Measurements from ENCODE around the gene EYS. TPM values are rescaled to one million over a fixed set of nuclear protein-coding genes. Genes with fewer than 3 reads are reported as not detected.

The EYS gene
- total and polyA plus RNA-seq, 2 of the 8 experiments (the other 6 are each of a cell fraction or from before 2014, with no cell fraction given), result 0.05 to 0.13 TPM

- no peak for TF ChIP-seq EGR1 (IDR thresholded peaks at IDR 0.05; ENCODE audit: borderline replicate concordance, low read depth, low read length)
- no peak for TF ChIP-seq RXRA (IDR thresholded peaks at IDR 0.05; ENCODE audit: insufficient read depth, low read depth, low read length)
- TF ChIP-seq SUZ12 (IDR thresholded peaks at IDR 0.05; ENCODE audit: low read length), result no peak
- no peak for FAIRE-seq
These were observed 723.9 kb downstream of the EYS start for GRCh38 chr6:64983089-64983488.

More at GRCh38 chr6:64983089-64983488, 723.9 kb downstream of the EYS start:
- H2BK20ac ChIP-seq (ENCODE audit: low read length), result no peak overlapping the region
- no peak overlapping the region for H4K8ac ChIP-seq (ENCODE audit: extremely low read depth, insufficient read depth, low read length)
- H3K36me3 ChIP-seq (ENCODE audit: control insufficient read depth in 2 of 4, insufficient read depth in 4 of 4, low read length in 3 of 4), result no peaks in the 10 kb centered on the region
- H2AK5ac ChIP-seq (ENCODE audit: low read depth, low read length), result no peak overlapping the region
- no peaks in the 10 kb centered on the region for H3K9me3 ChIP-seq (ENCODE audit: insufficient read depth in 2 of 2, low read depth in 1 of 2, low read length in 1 of 2)
- H3K4me2 ChIP-seq (ENCODE audit: insufficient read depth in 1 of 2, low read depth in 2 of 2, low read length in 2 of 2), result no peak overlapping the region
- H3K18ac ChIP-seq (ENCODE audit: extremely low read depth, low read length), result no peak overlapping the region
- H3K23me2 ChIP-seq (ENCODE audit: low read depth, low read length), result no peaks in the 10 kb centered on the region
- no peak overlapping the region for H3K23ac ChIP-seq (ENCODE audit: insufficient read length)
- no peak overlapping the region for H3K4ac ChIP-seq (replicated peaks; ENCODE audit: insufficient read length, low read depth, low read length)
- H2BK120ac ChIP-seq (replicated peaks; ENCODE audit: low read depth, low read length), result no peak overlapping the region
- H3K4me3 ChIP-seq (ENCODE audit: extremely low read depth in 1 of 4, insufficient read depth in 2 of 4, low read depth in 3 of 4, low read length in 4 of 4), result no peak overlapping the region
- POLR2A ChIA-PET (ENCODE audit: partially characterized antibody), result no interaction called here
- H3K9ac ChIP-seq (replicated peaks in 1 of 4; ENCODE audit: extremely low read depth in 1 of 4, low read depth in 3 of 4, low read length in 3 of 4), result no peak overlapping the region
- H3K14ac ChIP-seq (ENCODE audit: insufficient read length), result no peak overlapping the region
- no peak overlapping the region for H3K56ac ChIP-seq (replicated peaks; ENCODE audit: insufficient read length, low read depth, low read length)
- H3K27ac ChIP-seq (ENCODE audit: low read depth, low read length), result no peak overlapping the region
- no peaks in the 10 kb centered on the region for H3K79me2 ChIP-seq (ENCODE audit: control insufficient read depth in 1 of 2, insufficient read depth in 2 of 2, low read length in 2 of 2)
- H2BK12ac ChIP-seq (ENCODE audit: low read depth, low read length), result no peak overlapping the region
- no peak overlapping the region for H2BK5ac ChIP-seq (ENCODE audit: low read depth, low read length)
- 93% methylated on average over 4 of the region's 4 CpGs; no CpG with 5 or more reads in 1 of the 2 experiments for WGBS, 2 experiments (ENCODE audit: extremely low coverage in 1 of 2, insufficient coverage in 1 of 2, insufficient read length in 1 of 2, insufficient replicate concordance in 2 of 2, low coverage in 1 of 2, low lambda C conversion rate in 2 of 2, missing lambda C conversion rate in 1 of 2)
- no peaks in the 10 kb centered on the region for H3K79me1 ChIP-seq (ENCODE audit: low read depth, low read length)
- H4K5ac ChIP-seq (ENCODE audit: insufficient read length, low read depth, low read length), result no peak overlapping the region
- H4K91ac ChIP-seq (replicated peaks; ENCODE audit: insufficient read length, low read length), result no peak overlapping the region
- no peaks in the 10 kb centered on the region for H4K20me1 ChIP-seq (replicated peaks in 1 of 2; ENCODE audit: control insufficient read depth in 1 of 2, insufficient read depth in 2 of 2, low read length in 2 of 2)
- CTCF ChIA-PET (ENCODE audit: partially characterized antibody), result no interaction called here
- no peak overlapping the region for H2BK15ac ChIP-seq (ENCODE audit: low read length)
- H2AFZ ChIP-seq (ENCODE audit: low read length), result no peak overlapping the region
- H3K27me3 ChIP-seq (replicated peaks in 1 of 4; ENCODE audit: control insufficient read depth in 3 of 4, extremely low read depth in 1 of 4, insufficient read depth in 3 of 4, low read length in 3 of 4), result no peaks in the 10 kb centered on the region
- no peak for DNase-seq (ENCODE audit: low read depth in 1 of 2, low spot score in 2 of 2)
- H3K4me1 ChIP-seq (replicated peaks in 1 of 4; ENCODE audit: control insufficient read depth in 3 of 4, insufficient read depth in 4 of 4, low read length in 3 of 4), result no peaks in the 10 kb centered on the region

Data from H1 (cell line).